ENCODE measurements around the gene NOP9.

NOP9 gene

DNA sequence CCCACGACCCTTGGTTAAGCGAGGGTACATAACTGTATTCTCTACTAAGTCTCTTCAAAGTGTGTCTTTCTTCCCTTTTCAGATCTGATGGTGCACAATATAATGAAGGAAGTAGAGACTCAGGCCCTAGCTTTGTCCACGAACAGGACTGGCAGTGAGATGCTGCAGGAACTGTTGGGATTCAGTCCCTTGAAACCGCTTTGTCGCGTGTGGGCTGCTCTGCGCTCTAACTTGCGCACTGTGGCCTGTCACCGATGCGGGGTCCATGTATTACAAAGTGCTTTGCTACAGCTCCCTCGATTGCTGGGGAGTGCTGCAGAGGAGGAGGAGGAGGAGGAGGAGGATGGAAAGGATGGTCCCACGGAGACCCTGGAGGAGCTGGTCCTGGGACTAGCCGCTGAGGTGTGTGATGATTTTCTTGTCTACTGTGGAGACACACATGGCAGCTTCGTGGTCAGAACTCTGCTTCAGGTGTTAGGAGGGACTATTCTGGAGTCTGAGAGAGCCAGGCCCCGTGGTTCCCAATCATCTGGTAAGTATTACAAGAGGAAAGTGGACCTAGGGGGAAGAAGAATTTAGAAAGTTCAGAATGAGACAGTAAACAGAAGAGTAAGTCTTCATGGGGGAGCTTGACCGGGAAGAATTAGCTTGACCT, 803 bp downstream of the NOP9 start:
- no peak for TF ChIP-seq GATA3 (IDR thresholded peaks at IDR 0.05; ENCODE audit: low read depth, low read length)
- TF ChIP-seq GATA2 (IDR thresholded peaks at IDR 0.05; ENCODE audit: low read depth, low read length): no peak

DNA sequence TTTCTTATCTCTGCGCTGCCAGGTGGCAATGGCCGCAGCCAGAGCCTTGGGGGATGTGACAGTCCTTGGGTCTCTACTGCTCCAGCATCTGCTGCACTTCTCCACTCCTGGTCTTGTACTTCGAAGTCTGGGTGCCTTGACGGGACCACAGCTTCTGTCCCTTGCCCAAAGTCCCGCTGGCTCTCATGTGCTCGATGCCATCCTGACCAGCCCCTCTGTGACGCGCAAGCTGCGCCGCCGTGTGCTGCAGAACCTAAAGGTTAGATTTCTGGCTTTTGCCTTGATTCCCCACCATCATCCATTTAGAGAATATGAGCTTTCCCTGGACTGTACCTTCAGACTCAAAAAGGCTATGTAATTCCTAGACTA, 4.4 kb downstream of the NOP9 start:
- TF ChIP-seq GATA3 (IDR thresholded peaks at IDR 0.05; ENCODE audit: low read depth, low read length) (no peak), GATA2 (IDR thresholded peaks at IDR 0.05; ENCODE audit: low read depth, low read length) (no peak)

DNA sequence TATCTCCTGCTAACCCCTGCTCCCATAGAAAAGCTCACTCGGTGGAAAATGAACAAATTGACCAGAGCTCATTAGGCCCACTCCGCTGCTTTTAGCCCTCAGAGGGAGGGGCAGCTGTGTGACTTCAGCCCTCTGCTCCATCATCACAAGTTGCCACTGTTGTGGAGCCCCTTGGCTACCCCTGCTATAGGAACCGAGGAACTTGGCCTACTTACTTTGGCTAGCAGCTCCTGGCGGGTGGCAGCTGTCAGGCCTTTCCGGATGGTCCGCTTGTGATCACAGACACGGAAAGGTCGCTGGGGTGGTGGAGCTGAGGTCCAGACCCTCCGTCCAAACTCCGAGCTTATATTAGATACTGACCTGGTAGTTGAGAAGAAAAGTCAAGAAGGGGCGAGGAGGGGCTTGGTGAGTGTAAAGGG, 7.5 kb downstream of the NOP9 start:
- TF ChIP-seq GATA2 (IDR thresholded peaks at IDR 0.05; ENCODE audit: low read depth, low read length): no peak
- TF ChIP-seq GATA3 (IDR thresholded peaks at IDR 0.05; ENCODE audit: low read depth, low read length): no peak

DNA sequence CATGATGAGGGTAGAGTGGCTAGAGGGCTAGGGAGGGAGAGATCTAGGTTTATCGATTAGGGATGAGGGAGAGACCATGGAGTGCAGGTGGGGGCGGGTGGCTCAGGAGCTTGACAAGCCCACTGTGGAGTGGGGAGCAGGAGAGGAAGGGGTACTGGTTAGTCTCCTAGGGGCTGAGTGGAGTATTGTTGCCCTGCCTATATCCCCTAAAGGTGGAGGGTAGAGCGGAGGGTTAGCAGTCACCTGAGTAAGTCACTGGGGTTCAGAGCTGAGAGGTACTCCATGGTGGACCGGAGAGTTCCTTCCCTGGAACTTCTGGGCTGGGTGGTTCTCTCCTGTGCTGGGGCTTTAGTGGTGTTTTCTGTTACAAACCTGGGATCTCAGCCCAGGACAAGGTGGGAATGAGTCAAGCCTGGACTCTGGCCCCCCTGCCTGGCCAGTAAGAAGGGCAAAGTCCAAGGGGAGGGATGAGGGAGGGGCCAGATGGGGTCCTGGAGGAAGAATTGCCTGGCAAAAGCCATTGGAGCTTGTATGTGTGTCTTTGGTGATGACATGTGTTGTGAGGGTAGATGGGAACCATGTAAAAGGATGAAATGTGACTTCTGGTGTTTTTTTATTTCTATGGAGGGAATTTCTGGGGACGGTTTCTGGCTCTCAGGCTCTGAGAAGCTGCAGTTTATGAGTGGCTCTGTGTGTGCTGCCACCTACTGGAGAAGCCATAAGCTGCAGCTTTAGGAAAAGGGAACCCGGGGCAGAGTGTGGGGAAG, 8.1 kb downstream of the NOP9 start, which contains the start of gene CIDEB:
Gene CIDEB (minus strand): TSS at position 403 of the 767 bp plus-strand sequence. CDS start 119 bp downstream, at position 284.
- no peak for TF ChIP-seq GATA2 (IDR thresholded peaks at IDR 0.05; ENCODE audit: low read depth, low read length)
- no peak for TF ChIP-seq GATA3 (IDR thresholded peaks at IDR 0.05; ENCODE audit: low read depth, low read length)

DNA sequence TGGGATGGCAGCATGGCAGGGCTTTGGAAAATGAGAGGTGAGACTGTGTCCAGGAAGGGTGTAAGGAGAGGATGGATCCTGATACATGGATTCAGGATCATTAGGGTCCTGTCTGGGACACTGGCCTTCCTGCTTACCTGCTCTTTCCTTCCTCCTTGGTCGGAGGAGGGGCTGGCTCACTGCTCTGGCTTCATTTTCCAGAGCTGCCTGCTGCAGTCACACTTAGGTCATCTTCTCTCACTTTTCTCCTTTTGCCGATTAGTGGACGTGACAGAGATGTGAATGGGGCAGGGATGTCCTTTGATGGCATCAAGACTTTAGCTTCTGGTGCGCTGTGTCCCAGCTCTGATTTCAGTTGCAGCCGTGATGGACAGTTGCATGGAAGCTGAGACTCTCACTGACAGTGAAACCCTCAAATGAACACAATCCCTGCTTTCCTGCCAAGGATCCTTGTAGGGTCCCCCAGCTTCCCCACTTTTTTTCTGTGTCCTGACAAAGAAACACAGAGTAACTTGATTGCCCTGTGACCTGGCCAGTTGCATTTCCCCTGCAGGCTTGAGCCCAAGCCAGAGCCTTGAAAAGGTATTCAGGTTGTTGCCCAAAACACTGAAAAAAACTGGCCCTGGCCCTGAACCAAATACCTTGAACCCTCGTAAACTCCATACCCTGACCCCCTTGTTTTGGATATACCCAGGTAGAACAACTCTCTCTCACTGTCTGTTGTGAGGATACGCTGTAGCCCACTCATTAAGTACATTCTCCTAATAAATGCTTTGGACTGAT, 8.9 kb downstream of the NOP9 start:
- TF ChIP-seq GATA3 (IDR thresholded peaks at IDR 0.05; ENCODE audit: low read depth, low read length): no peak
- no peak for TF ChIP-seq GATA2 (IDR thresholded peaks at IDR 0.05; ENCODE audit: low read depth, low read length)

DNA sequence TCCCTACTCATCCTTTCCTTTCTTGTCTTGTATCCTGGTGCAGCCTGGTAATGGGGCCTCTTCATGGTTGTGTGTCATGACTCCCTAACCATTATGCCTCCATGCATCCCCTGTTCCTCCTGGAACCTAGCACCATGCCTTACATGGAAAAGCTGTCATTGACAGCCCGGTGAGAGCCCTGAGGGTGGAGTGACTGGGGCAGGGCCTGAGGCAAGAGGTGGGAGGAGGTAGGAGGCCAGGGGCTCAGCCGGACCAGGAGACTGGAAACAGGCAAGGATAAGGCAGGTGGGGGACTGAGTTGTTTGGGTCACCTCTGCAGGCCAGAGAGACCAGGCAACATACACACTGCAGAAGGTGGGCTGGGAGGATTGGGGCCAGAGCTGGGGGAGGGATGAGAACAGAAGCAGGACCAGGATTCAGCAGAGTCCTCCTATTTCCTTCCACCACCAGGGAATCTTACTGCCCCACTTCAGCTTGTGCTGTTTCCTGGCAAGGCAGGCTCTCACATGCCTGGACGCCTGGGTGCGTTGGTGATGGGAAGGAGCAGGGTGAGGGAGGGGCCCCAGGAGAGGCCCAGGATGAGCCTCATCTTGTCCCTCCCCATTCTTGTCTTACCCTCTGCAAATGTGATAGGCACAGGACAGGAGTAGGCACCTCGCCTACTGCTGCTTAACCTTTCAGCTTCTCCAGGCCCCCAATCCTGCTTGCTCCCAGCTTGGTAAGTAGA, 10.1 kb downstream of the NOP9 start, which contains the start of gene LTB4R2:
Gene LTB4R2 (plus strand): TSS at position 603 of the 727 bp plus-strand sequence. CDS start 525 bp downstream, outside the sequence.
- TF ChIP-seq GATA2 (IDR thresholded peaks at IDR 0.05; ENCODE audit: low read depth, low read length) (no peak), GATA3 (IDR thresholded peaks at IDR 0.05; ENCODE audit: low read depth, low read length) (no peak)

DNA sequence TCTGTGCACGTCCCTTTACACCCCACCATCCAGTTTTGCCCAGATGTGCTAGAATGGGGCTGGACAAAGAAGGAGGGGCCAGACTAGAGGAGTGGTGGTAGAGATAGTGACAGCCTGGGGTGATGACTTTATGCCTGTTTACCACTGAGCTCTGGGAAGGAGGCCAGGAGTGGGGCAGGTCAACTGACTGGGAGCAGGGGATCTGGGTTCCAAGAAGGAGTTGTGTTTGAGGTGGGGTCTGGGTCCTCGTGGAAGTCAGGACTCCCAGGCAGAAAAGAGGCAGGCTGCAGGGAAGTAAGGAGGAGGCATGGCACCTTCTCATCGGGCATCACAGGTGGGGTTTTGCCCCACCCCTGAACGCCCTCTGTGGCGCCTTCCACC, 10.6 kb downstream of the NOP9 start:
- TF ChIP-seq GATA3 (IDR thresholded peaks at IDR 0.05; ENCODE audit: low read depth, low read length) (no peak), GATA2 (IDR thresholded peaks at IDR 0.05; ENCODE audit: low read depth, low read length) (no peak)

DNA sequence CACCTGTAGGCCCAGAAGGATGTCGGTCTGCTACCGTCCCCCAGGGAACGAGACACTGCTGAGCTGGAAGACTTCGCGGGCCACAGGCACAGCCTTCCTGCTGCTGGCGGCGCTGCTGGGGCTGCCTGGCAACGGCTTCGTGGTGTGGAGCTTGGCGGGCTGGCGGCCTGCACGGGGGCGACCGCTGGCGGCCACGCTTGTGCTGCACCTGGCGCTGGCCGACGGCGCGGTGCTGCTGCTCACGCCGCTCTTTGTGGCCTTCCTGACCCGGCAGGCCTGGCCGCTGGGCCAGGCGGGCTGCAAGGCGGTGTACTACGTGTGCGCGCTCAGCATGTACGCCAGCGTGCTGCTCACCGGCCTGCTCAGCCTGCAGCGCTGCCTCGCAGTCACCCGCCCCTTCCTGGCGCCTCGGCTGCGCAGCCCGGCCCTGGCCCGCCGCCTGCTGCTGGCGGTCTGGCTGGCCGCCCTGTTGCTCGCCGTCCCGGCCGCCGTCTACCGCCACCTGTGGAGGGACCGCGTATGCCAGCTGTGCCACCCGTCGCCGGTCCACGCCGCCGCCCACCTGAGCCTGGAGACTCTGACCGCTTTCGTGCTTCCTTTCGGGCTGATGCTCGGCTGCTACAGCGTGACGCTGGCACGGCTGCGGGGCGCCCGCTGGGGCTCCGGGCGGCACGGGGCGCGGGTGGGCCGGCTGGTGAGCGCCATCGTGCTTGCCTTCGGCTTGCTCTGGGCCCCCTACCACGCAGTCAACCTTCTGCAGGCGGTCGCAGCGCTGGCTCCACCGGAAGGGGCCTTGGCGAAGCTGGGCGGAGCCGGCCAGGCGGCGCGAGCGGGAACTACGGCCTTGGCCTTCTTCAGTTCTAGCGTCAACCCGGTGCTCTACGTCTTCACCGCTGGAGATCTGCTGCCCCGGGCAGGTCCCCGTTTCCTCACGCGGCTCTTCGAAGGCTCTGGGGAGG, 11.3 kb downstream of the NOP9 start, which contains the start of gene LTB4R:
Gene LTB4R (plus strand): TSS at position 857 of the 959 bp plus-strand sequence. CDS start 4,150 bp downstream, outside the sequence.
- TF ChIP-seq GATA3 (IDR thresholded peaks at IDR 0.05; ENCODE audit: low read depth, low read length): no peak
- no peak for TF ChIP-seq GATA2 (IDR thresholded peaks at IDR 0.05; ENCODE audit: low read depth, low read length)

DNA sequence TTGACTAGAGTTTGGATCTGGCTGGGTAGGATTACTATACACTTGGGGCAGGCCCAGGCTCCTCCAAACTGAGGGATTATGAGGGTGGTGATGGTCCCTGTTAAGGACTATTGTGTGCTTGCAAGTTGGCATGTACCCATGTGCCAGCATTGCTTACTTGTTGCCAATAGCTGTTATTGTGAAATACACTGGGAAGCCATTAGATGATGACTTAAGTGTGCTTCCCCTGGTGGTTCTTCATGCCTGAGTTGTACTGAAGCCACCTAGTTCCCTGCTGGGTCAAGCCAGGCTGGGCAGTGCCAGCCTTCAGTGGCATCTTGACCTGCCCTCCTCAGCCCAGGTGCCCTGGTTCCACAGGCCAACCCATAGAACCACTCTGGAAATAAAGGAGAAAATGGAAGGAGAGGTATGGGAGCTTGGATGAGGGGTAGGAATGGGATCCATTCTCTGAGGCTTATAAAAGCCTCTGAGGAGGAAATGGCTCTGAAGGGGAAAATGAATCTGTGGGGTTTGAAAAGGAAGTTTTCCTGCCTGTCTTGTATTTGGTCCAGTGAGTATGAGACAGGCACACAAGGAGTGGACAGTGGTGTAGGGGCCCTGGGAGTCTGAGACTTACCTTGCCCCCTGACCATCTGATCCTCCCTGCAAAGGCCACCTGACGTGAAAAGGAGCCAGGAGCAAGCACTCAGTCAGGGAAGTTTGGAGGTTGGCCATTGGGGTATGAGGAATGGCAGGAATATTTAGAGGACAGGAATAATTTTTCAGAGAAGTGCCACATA, 12.4 kb downstream of the NOP9 start:
- TF ChIP-seq GATA3 (IDR thresholded peaks at IDR 0.05; ENCODE audit: low read depth, low read length): no peak
- TF ChIP-seq GATA2 (IDR thresholded peaks at IDR 0.05; ENCODE audit: low read depth, low read length): no peak

DNA sequence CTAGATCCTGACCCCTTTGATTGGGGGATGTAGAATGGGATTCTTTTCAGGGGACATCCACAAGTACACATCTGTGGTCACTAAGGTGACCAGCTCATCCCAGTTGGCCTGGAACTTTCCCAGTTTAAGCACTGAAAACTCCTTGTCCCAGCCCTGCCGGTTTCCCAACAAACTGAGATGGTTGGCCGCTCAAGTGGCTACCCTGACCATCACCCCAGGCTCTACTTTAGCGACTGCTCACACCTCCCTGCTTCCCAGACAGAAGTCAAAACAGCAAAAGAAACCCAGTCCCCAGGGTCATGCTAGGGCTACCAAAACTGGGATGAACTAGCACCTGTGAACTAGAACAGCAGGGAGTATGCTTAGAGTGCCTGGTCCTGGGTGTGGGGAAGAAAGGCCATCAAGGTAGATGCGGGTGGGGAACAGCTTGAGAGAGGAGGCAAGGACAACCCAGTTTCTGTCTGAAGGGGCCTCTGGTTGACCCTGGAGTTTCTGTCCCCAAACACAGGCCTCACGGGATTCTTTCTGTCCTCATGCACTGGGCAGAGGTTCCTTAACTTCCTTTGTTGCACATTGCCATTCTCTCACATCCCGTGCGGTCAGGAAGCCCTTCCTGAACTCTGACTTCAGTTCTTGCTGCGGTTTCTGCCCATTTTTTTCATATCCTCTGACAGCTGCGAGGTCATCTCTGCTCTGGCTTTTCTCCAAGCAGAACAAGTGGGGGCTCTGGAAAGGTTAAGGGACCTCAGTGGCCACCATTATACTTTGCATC, 13.3 kb downstream of the NOP9 start:
- TF ChIP-seq GATA3 (IDR thresholded peaks at IDR 0.05; ENCODE audit: low read depth, low read length) (no peak), GATA2 (IDR thresholded peaks at IDR 0.05; ENCODE audit: low read depth, low read length) (no peak)

DNA sequence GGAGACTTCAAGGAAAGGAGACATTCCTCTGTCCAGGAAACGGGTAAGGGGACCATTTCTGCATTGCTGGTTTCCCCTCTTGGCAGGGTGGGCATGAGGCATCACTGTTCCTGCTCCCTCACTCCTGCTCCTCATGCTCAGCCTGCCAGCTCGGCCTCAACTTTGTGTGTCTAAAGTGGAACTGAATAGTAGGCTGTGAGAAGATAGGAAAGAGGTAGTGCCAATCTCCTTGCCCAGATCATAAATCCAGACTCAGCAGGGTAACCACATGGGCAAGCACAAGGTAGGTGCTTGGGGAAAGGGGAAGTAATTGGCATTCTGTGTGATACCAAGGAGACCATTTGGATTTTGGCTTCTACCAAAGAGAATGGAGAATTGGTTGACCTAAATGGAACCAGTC, 14.3 kb downstream of the NOP9 start:
- TF ChIP-seq GATA3 (IDR thresholded peaks at IDR 0.05; ENCODE audit: low read depth, low read length) (no peak), GATA2 (IDR thresholded peaks at IDR 0.05; ENCODE audit: low read depth, low read length) (no peak)
